GM11168 (cell line): Measurements from ENCODE around the gene YPEL3.

Source experiments
- in situ Hi-C: fragments of 300-500 bp; cut with MboI; formaldehyde crosslinking; loops from one replicate; pipeline ENCODE4 v1.12.0; 2022; ENCODE audit warnings: low sequenced_read_pairs; ENCODE audit not compliant: unreplicated experiment

Gene YPEL3

GRCh38 chr16:30096105-30096861 is at the start of gene YPEL3:
Gene YPEL3 (minus strand): TSS chr16:30096213. CDS start chr16:30095482, 731 bp downstream.
- in situ Hi-C loops, result no loop called here

GRCh38 chr16:30145657-30146056 is 49.6 kb upstream of the YPEL3 start:
- in situ Hi-C loops, result loop anchor here (25.0 kb wide), 1 partner anchor 683 kb away; the partner anchor contains the start of genes BOLA2, SLX1B and SULT1A4

GRCh38 chr16:30144917-30145316 is 48.9 kb upstream of the YPEL3 start:
- in situ Hi-C loops, result loop anchor here (25.0 kb wide), 1 partner anchor 683 kb away; the partner anchor contains the start of genes BOLA2, SLX1B and SULT1A4

- in situ Hi-C loops, result loop anchor here (25.0 kb wide), 1 partner anchor 682 kb away; the partner anchor contains the start of genes BOLA2, SLX1B and SULT1A4
These were observed 48.0 kb upstream of the YPEL3 start for GRCh38 chr16:30144017-30144416.

GRCh38 chr16:30143347-30143702 is 47.3 kb upstream of the YPEL3 start:
- in situ Hi-C loops, result loop anchor here (25.0 kb wide), 1 partner anchor 681 kb away; the partner anchor contains the start of genes BOLA2, SLX1B and SULT1A4

GRCh38 chr16:30142672-30143346 is 46.8 kb upstream of the YPEL3 start:
- in situ Hi-C loops, result loop anchor here (25.0 kb wide), 1 partner anchor 681 kb away; the partner anchor contains the start of genes BOLA2, SLX1B and SULT1A4

GRCh38 chr16:30141750-30142149 is 45.7 kb upstream of the YPEL3 start:
- in situ Hi-C loops, result loop anchor here (25.0 kb wide), 1 partner anchor 679 kb away; the partner anchor contains the start of genes BOLA2, SLX1B and SULT1A4

GRCh38 chr16:30139583-30140481 is 43.8 kb upstream of the YPEL3 start:
- in situ Hi-C loops, result loop anchor here (25.0 kb wide), 1 partner anchor 678 kb away; the partner anchor contains the start of genes BOLA2, SLX1B and SULT1A4

GRCh38 chr16:30137897-30138296 is 41.9 kb upstream of the YPEL3 start:
- in situ Hi-C loops, result loop anchor here (25.0 kb wide), 1 partner anchor 676 kb away; the partner anchor contains the start of genes BOLA2, SLX1B and SULT1A4

GRCh38 chr16:30136971-30137605 is 41.1 kb upstream of the YPEL3 start:
- in situ Hi-C loops, result loop anchor here (25.0 kb wide), 1 partner anchor 675 kb away; the partner anchor contains the start of genes BOLA2, SLX1B and SULT1A4

- in situ Hi-C loops, result loop anchor here (25.0 kb wide), 1 partner anchor 670 kb away; the partner anchor contains the start of genes BOLA2, SLX1B and SULT1A4
These were observed 36.6 kb upstream of the YPEL3 start for GRCh38 chr16:30132591-30132990.

- in situ Hi-C loops, result loop anchor here (25.0 kb wide), 1 partner anchor 670 kb away; the partner anchor contains the start of genes BOLA2, SLX1B and SULT1A4
These were observed 36.0 kb upstream of the YPEL3 start for GRCh38 chr16:30131869-30132475.

- in situ Hi-C loops, result loop anchor here (25.0 kb wide), 1 partner anchor 666 kb away; the partner anchor contains the start of genes BOLA2, SLX1B and SULT1A4
These were observed 32.0 kb upstream of the YPEL3 start for GRCh38 chr16:30127993-30128392.

- in situ Hi-C loops, result loop anchor here (25.0 kb wide), 1 partner anchor 663 kb away; the partner anchor contains the start of genes BOLA2, SLX1B and SULT1A4
These were observed 29.7 kb upstream of the YPEL3 start for GRCh38 chr16:30125690-30126089.

GRCh38 chr16:30124985-30125379 is 29.0 kb upstream of the YPEL3 start:
- in situ Hi-C loops, result loop anchor here (25.0 kb wide), 1 partner anchor 663 kb away; the partner anchor contains the start of genes BOLA2, SLX1B and SULT1A4

- in situ Hi-C loops, result no loop called here
These were observed 26.7 kb upstream of the YPEL3 start for GRCh38 chr16:30122604-30123160.

- in situ Hi-C loops, result no loop called here
These were observed 25.9 kb upstream of the YPEL3 start for GRCh38 chr16:30121741-30122571.
